Hypothalamus (tissue), 51 donors: ENCODE data around the gene FAM120B.
A peak's percentile ranks its signal among the peaks of the same experiment; 100 is the strongest.

Source experiments
- DNase-seq, 51 donors: peaks; one replicate each; lab custom pipeline; 2025; lab: John Stamatoyannopoulos, UW

FAM120B gene

GRCh38 chr6:170271771-170272314 lies 34.7 kb upstream of the FAM120B start:
- peak in 4 of 51 donors; percentile 12 to 34 (median 17) for DNase-seq

- no peak for DNase-seq
Observed at GRCh38 chr6:170272341-170273065, 34.1 kb upstream of the FAM120B start.

GRCh38 chr6:170273191-170273590 lies 33.4 kb upstream of the FAM120B start:
- no peak for DNase-seq

- DNase-seq = no peak
Observed at GRCh38 chr6:170273681-170274080, 32.9 kb upstream of the FAM120B start.

GRCh38 chr6:170274713-170275560 lies 31.6 kb upstream of the FAM120B start:
- DNase-seq = no peak

- no peak for DNase-seq
Observed at GRCh38 chr6:170276369-170277057, 30.0 kb upstream of the FAM120B start.

- DNase-seq = no peak
Observed at GRCh38 chr6:170277893-170278742, 28.4 kb upstream of the FAM120B start.

GRCh38 chr6:170278743-170279094 lies 27.8 kb upstream of the FAM120B start:
- DNase-seq = no peak

GRCh38 chr6:170279426-170279825 lies 27.1 kb upstream of the FAM120B start:
- no peak for DNase-seq

GRCh38 chr6:170279977-170280688 lies 26.4 kb upstream of the FAM120B start:
- peak in 9 of 51 donors; percentile 18 to 48 (median 31) for DNase-seq

GRCh38 chr6:170280689-170281045 lies 25.9 kb upstream of the FAM120B start:
- DNase-seq = no peak

- no peak for DNase-seq
Observed at GRCh38 chr6:170281331-170282292, 24.9 kb upstream of the FAM120B start.

- DNase-seq = no peak
Observed at GRCh38 chr6:170282512-170283158, 23.9 kb upstream of the FAM120B start.

- no peak for DNase-seq
Observed at GRCh38 chr6:170283212-170284081, 23.1 kb upstream of the FAM120B start.

- no peak for DNase-seq
Observed at GRCh38 chr6:170284126-170284773, 22.3 kb upstream of the FAM120B start.

GRCh38 chr6:170284866-170285469 lies 21.6 kb upstream of the FAM120B start:
- no peak for DNase-seq
